ENCODE measurements around the gene MINDY4B.

MINDY4B gene

DNA sequence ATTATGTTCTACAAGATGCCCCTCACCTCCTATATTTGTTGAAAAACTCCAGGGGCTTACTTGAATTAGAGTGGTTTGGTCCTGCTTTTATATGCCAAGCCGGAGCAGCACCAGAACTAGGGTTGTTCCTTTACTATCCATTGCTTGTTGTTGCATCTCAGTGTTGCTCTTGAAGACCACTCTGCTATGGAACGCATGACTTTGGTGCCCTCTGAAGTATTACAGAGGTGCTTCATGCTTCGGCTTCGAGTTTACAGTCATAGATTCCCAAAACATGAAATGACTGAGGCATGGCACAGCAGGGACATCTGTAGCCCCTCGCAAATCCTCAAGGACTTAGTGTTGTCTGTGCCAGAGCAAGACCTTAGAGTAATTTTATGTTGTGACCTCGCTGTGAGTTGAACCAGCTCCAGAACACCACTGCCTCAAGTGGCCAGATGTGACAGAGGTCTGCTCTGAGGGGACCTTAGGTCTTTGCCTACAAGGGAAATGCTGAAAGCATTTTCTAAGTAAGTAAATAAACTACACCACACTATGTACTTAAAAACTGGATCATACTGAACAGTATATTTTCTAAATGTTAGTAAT, 75.1 kb downstream of the MINDY4B start:
- TF ChIP-seq, protein P1, sequence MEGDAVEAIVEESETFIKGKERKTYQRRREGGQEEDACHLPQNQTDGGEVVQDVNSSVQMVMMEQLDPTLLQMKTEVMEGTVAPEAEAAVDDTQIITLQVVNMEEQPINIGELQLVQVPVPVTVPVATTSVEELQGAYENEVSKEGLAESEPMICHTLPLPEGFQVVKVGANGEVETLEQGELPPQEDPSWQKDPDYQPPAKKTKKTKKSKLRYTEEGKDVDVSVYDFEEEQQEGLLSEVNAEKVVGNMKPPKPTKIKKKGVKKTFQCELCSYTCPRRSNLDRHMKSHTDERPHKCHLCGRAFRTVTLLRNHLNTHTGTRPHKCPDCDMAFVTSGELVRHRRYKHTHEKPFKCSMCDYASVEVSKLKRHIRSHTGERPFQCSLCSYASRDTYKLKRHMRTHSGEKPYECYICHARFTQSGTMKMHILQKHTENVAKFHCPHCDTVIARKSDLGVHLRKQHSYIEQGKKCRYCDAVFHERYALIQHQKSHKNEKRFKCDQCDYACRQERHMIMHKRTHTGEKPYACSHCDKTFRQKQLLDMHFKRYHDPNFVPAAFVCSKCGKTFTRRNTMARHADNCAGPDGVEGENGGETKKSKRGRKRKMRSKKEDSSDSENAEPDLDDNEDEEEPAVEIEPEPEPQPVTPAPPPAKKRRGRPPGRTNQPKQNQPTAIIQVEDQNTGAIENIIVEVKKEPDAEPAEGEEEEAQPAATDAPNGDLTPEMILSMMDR (IDR thresholded peaks at IDR 0.05), result no peak
- Histone ChIP-seq H3K27ac (no peak overlapping the region), H3K4me3 (no peak overlapping the region)
- DNase-seq (ENCODE audit: low spot score), result no peak

DNA sequence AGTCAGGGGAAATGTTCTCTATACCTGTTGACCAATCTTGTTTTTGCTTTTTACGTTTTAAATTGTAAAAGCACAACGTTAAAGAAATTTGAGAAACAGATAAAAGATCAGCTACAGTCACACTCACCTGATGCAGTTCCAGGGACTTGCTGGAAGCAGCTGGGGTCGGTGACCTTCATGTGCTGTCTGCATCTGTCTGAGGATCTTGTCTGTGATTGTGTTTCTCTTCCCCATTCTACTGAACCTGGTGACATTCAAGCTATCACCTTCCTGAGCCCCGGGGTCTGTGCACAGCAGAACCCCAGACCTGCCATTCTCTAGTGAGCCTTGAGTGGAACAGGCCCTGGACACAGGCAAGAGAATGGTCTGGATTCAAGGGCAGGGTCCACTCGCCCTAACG, 75.8 kb downstream of the MINDY4B start:
- Histone ChIP-seq H3K27ac (no peak overlapping the region), H3K4me3 (no peak overlapping the region)
- TF ChIP-seq, protein P1 (IDR thresholded peaks at IDR 0.05), result no peak
- no peak for DNase-seq (ENCODE audit: low spot score)

DNA sequence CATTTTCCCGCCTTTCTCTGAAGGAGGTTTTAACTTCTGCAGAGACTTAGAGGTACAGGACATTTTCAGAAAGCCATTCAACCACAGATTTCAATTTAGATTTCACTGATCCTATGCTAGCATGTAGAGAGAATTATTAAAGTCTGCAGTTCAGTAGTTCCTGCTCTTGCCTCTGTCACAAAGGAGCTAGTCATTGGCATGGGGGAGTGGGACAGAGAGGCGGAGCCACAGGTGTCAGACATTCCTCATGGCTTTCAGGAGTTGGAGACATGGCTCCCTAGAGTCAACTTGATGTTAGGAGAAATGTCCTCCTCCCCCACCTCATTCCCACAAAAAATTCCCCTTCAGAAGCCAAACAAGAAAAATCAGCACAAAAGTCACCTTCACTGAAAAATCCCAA, 76.2 kb downstream of the MINDY4B start:
- no peak overlapping the region for H3K27ac ChIP-seq
- TF ChIP-seq, protein P1 (IDR thresholded peaks at IDR 0.05), result no peak
- H3K4me3 ChIP-seq, result no peak overlapping the region
- DNase-seq (ENCODE audit: low spot score), result no peak

DNA sequence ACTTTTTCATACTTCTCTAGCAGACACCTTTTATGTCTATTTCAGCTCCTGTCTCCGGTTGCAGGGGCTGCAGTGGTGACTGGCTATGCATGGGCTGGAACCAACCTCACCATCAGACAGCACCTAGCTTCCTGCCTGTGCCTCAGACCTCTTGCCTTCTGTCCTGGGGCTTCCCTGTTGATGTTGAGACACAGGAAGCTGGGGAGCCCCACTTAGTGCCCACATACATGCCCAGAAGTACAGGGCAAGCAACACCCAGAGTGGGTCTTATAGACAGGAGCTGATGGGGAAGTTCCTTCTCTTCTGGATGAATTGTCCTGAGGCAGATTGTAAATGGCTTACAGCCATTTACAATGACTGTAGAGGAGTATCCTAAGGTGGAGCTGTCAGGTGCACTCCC, 77.0 kb downstream of the MINDY4B start:
- H3K4me3 ChIP-seq, result no peak overlapping the region
- TF ChIP-seq, protein P1 (IDR thresholded peaks at IDR 0.05), result no peak

DNA sequence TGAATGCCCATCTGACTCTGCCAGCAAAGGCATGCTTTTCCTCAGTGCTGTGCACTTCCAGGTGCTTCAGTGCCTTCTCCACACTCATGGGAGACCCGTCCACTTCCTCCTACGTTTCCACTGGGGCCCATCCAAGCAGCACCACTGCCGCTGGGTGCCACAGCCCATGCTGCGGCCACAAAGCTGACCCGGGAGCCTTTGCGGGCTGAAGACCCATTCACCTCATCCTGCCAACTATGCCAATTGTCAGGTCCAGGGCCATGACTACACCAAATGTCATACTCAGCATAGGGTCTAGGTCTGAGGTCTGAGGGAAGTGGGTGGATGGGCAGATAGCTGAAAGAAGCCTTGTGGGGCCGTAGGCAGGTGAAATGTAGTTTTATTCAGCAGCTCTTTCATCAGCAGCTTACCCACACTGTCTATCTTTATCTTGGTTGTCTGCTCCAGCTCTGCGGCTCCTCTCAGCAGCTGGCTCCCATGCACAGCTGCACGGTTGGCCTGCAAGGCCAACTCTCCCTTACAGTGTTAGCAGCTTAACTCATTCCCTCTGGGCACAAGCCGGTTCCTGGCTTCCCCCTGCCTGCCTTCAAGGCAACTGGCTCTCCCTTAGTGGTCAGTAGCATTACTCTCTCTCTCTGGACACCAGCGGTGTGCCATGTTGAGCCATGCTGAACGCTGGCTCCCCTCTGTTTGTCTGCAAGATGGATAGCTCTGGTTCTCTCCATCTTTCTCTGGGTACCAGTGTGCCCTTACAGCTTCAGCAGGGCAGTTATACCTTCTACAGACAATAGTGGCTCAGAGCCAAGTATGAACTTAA, 78.6 kb downstream of the MINDY4B start:
- DNase-seq (ENCODE audit: low spot score), result no peak
- no peak overlapping the region for H3K4me3 ChIP-seq
- no peak overlapping the region for H3K27ac ChIP-seq
- TF ChIP-seq, protein P1 (IDR thresholded peaks at IDR 0.05), result no peak

More for the DNA sequence above, 77.0 kb downstream of the MINDY4B start:
- no peak for DNase-seq (ENCODE audit: low spot score)
- no peak overlapping the region for H3K27ac ChIP-seq

DNA sequence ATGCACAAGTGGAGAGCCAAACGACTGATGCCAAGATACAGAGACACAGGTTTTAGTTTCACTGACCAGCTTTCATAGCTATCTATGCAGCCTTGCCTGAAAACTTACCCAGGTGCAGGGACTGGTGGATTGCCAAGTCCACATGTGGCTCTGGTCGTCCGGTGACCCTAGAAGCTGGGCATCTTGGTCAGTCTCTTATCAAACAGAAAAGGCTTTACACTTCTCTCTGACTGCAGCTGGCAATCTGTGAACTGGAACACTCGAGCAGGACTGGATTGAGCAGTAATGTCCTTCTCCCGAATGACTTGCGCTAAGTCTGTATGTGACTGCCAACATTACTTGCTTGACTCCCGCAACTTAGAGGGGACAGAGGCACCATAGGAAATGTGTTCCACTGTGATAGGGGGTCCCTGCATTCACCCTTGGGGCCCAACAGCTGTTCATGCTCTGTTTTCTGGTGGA, 79.3 kb downstream of the MINDY4B start:
- TF ChIP-seq, protein P1 (IDR thresholded peaks at IDR 0.05), result no peak
- no peak overlapping the region for H3K27ac ChIP-seq
- DNase-seq (ENCODE audit: low spot score), result no peak
- no peak overlapping the region for H3K4me3 ChIP-seq

All from coronary artery (tissue), 2 donors.